CD4-positive, alpha-beta T cell (primary cell): ENCODE measurements around the gene AHCYL1. TPM values are rescaled to one million over a fixed set of nuclear protein-coding genes. Genes with fewer than 3 reads are reported as not detected.

Experiments used
- ATAC-seq: fragments of 200-7000 bp; cut with Tn5 transposase; one replicate; pipeline ENCODE4 v1.10.0; 2022; ENCODE audit warnings: mild to moderate bottlenecking; ENCODE audit not compliant: poor library complexity
- CTCF ChIA-PET: fragments of 350-600 bp; sonication (Branson Sonifier 250); formaldehyde crosslinking; loops from one replicate; lab custom pipeline; 2021; ENCODE audit warnings: antibody characterized with exemption, inconsistent platforms; lab: Charles Lee
- POLR2A ChIA-PET: fragments of 350-600 bp; sonication (Branson Sonifier 250); formaldehyde crosslinking; loops from one replicate; lab custom pipeline; 2021; ENCODE audit warnings: antibody characterized with exemption, inconsistent platforms; lab: Charles Lee
- DNase-seq, 14 experiments: peaks; one replicate each; pipeline ENCODE4 v3.0.0-alpha.2; 2013 to 2020; ENCODE audit warnings: mixed read lengths in 2 of 14
- H3K27ac ChIP-seq, 2 donors: one replicate each; pipeline versions ENCODE4 v1.5.1 to v1.7.0; 2013; ENCODE audit warnings: low read length in 2 of 2, low read depth in 1 of 2, mild to moderate bottlenecking in 1 of 2
- H3K27me3 ChIP-seq, 2 experiments: 1 replicate in 1 of 2; 2 replicates in 1 of 2; pipeline versions ENCODE4 v1.6.1 to v1.7.0; 2013; ENCODE audit warnings: low read length in 2 of 2, control low read depth in 1 of 2, mild to moderate bottlenecking in 1 of 2, moderate library complexity in 1 of 2; ENCODE audit not compliant: insufficient read depth in 2 of 2, control insufficient read depth in 1 of 2
- H3K36me3 ChIP-seq: one replicate; pipeline ENCODE4 v1.6.1; 2013; ENCODE audit warnings: low read length, control low read depth; ENCODE audit not compliant: insufficient read depth
- H3K4me1 ChIP-seq: one replicate; pipeline ENCODE4 v1.6.1; 2013; ENCODE audit warnings: low read length, control low read depth; ENCODE audit not compliant: insufficient read depth
- H3K4me3 ChIP-seq: one replicate; pipeline ENCODE4 v1.5.1; 2013; ENCODE audit warnings: mild to moderate bottlenecking, low read length, moderate library complexity
- H3K9me3 ChIP-seq, 2 experiments: 1 replicate in 1 of 2; 2 replicates in 1 of 2; pipeline versions ENCODE4 v1.6.1 to v1.7.0; 2013; ENCODE audit warnings: low read length in 2 of 2, mild to moderate bottlenecking in 2 of 2, control low read depth in 1 of 2, moderate library complexity in 1 of 2; ENCODE audit not compliant: control insufficient read depth in 1 of 2, insufficient read depth in 1 of 2
- H3K27ac Mint-ChIP-seq: one replicate; pipeline ENCODE4 v1.8.0; 2020; ENCODE audit warnings: mixed read lengths
- H3K27me3 Mint-ChIP-seq: one replicate; pipeline ENCODE4 v1.8.0; 2021; ENCODE audit warnings: mixed read lengths
- H3K36me3 Mint-ChIP-seq: one replicate; pipeline ENCODE4 v1.8.0; 2021; ENCODE audit warnings: low read depth, mixed read lengths
- H3K4me1 Mint-ChIP-seq: one replicate; pipeline ENCODE4 v1.8.0; 2021; ENCODE audit warnings: low read depth, mixed read lengths
- H3K4me3 Mint-ChIP-seq: one replicate; pipeline ENCODE4 v1.8.0; 2020; ENCODE audit warnings: mild to moderate bottlenecking, mixed read lengths
- H3K9me3 Mint-ChIP-seq: one replicate; pipeline ENCODE4 v1.8.0; 2020; ENCODE audit warnings: mixed read lengths
- intact Hi-C, 2 experiments: fragments of 100-400 bp; cut with DNase I in 1 of 2; cut with micrococcal nuclease in 1 of 2; formaldehyde crosslinking; loops; one replicate each; pipeline versions ENCODE4 v1.15.1 to v1.9.0; 2023 to 2025; cut with DNase I, micrococcal nuclease
- total RNA-seq, 174 experiments: library from RNA in 2 of 174; stranded (reverse) in 2 of 174; gene quantifications; one replicate each; pipeline ENCODE4 v1.2.3 and lab custom pipeline; 2021 to 2026
- TF ChIP-seq, protein P1 (sequence below): fragments of 200-600 bp; IDR thresholded peaks from one replicate; pipeline ENCODE4 v1.8.0; 2022; ENCODE audit warnings: antibody characterized with exemption, mild to moderate bottlenecking

Gene AHCYL1
- total RNA-seq, 2 experiments from 2014 or later: 6.9 to 8.4 TPM

DNA sequence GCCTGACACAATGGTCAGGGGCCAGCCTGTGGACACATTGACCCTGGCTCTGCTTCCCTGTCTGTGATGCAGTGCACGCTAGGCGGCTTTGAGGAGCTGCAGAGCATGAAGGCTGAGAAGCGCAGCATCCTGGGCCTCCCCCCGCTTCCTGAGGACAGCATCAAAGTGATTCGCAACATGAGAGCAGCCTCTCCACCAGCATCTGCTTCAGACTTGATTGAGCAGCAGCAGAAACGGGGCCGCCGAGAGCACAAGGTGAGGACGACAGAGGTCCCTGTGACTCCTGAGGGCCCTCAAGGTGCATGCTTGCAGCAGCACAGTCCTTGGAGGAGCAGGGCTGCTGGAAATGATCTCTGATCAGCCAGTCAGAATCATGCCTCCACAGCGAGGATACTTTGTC lies 58.5 kb downstream of the AHCYL1 start:
- DNase-seq (no peak), ATAC-seq (no peak)
- ChIA-PET POLR2A (interaction anchor here (1.7 kb wide), 1 partner anchor 9 kb away, joined by 4 read pairs; the partner anchor contains the start of gene STRIP1), CTCF (no interaction called here)
- Histone ChIP-seq H3K4me3 (no peak overlapping the region), H3K4me1 (no peaks in the 10 kb centered on the region), H3K9me3 (no peaks in the 10 kb centered on the region), H3K27ac (no peak overlapping the region), H3K27me3 (no peaks in the 10 kb centered on the region), H3K36me3 (peaks cover 94% of the 10 kb centered on the region)
- H3K27me3 Mint-ChIP-seq: no peaks in the 10 kb centered on the region
- no peaks in the 10 kb centered on the region for H3K9me3 Mint-ChIP-seq
- TF ChIP-seq, protein P1, sequence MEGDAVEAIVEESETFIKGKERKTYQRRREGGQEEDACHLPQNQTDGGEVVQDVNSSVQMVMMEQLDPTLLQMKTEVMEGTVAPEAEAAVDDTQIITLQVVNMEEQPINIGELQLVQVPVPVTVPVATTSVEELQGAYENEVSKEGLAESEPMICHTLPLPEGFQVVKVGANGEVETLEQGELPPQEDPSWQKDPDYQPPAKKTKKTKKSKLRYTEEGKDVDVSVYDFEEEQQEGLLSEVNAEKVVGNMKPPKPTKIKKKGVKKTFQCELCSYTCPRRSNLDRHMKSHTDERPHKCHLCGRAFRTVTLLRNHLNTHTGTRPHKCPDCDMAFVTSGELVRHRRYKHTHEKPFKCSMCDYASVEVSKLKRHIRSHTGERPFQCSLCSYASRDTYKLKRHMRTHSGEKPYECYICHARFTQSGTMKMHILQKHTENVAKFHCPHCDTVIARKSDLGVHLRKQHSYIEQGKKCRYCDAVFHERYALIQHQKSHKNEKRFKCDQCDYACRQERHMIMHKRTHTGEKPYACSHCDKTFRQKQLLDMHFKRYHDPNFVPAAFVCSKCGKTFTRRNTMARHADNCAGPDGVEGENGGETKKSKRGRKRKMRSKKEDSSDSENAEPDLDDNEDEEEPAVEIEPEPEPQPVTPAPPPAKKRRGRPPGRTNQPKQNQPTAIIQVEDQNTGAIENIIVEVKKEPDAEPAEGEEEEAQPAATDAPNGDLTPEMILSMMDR: no peak
- no peak overlapping the region for H3K4me3 Mint-ChIP-seq
- intact Hi-C loops: no loop called here
- H3K27ac Mint-ChIP-seq: no peak overlapping the region
- no peaks in the 10 kb centered on the region for H3K4me1 Mint-ChIP-seq
- H3K36me3 Mint-ChIP-seq: peaks cover 96% of the 10 kb centered on the region

DNA sequence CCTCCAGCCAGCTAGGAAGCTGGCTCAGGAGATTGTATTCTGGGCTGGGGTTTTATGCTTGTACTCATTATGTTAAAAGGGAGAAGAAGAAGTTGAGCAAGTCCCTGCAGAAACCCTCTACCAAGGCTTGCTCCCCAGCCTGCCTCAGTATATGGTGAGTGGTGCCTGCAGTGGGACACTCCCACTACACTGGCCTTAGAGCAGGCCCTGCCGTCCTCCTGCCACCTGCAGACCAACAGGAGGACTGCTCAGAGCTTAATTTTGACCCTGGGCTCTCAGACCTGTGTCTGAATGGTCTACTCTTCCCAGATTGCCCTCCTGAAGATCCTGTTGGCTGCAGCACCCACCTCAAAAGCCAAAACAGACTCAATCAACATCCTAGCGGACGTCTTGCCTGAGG lies 62.9 kb downstream of the AHCYL1 start:
- H3K27me3 Mint-ChIP-seq: no peaks in the 10 kb centered on the region
- H3K4me1 Mint-ChIP-seq: no peaks in the 10 kb centered on the region
- POLR2A ChIA-PET: interaction anchor here (0.7 to 2.3 kb wide), 2 partner anchors 13 to 58 kb away, joined by 3 to 9 read pairs; partner anchors contain the start of gene STRIP1
- H3K27ac ChIP-seq: no peak overlapping the region
- ATAC-seq: no peak
- peaks cover 97% of the 10 kb centered on the region for H3K36me3 ChIP-seq
- H3K4me1 ChIP-seq: no peaks in the 10 kb centered on the region
- peaks cover 96% of the 10 kb centered on the region for H3K36me3 Mint-ChIP-seq
- no peaks in the 10 kb centered on the region for H3K9me3 ChIP-seq
- no peak for DNase-seq
- H3K27ac Mint-ChIP-seq: no peak overlapping the region
- CTCF ChIA-PET: no interaction called here
- TF ChIP-seq, protein P1: no peak
- no peak overlapping the region for H3K4me3 Mint-ChIP-seq
- H3K27me3 ChIP-seq: no peaks in the 10 kb centered on the region
- intact Hi-C loops: no loop called here
- no peak overlapping the region for H3K4me3 ChIP-seq
- no peaks in the 10 kb centered on the region for H3K9me3 Mint-ChIP-seq

DNA sequence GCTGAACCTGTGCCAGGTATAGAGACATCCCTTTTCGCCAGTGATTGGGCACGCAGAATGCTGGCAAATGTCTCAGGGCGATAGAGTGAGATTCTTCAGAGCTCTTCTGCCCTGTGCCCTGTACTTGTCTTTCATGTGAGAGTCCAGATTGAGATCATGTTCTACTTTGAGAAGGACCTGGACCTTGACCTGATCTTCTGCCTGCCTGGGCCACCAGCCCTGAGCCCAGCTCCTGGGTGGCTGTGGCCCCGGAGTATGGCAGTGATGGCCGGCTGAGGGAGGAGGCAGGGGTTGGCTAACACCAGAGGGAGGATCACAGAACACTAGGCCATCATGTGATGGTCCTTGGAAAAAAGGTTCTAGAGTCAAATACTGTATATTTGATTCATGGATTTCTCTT lies 63.7 kb downstream of the AHCYL1 start:
- POLR2A ChIA-PET: no interaction called here
- Mint-ChIP-seq H3K36me3 (peaks cover 96% of the 10 kb centered on the region), H3K27me3 (no peaks in the 10 kb centered on the region), H3K4me3 (no peak overlapping the region), H3K4me1 (no peaks in the 10 kb centered on the region), H3K9me3 (no peaks in the 10 kb centered on the region), H3K27ac (no peak overlapping the region)
- H3K4me3 ChIP-seq: no peak overlapping the region
- TF ChIP-seq, protein P1: no peak
- peaks cover 97% of the 10 kb centered on the region for H3K36me3 ChIP-seq
- no peaks in the 10 kb centered on the region for H3K9me3 ChIP-seq
- no peak overlapping the region for H3K27ac ChIP-seq
- CTCF ChIA-PET: no interaction called here
- H3K27me3 ChIP-seq: no peaks in the 10 kb centered on the region
- ATAC-seq: no peak
- H3K4me1 ChIP-seq: no peaks in the 10 kb centered on the region
- intact Hi-C loops: no loop called here
- no peak for DNase-seq
